ENCODE measurements around the gene SPTBN1.
A peak's percentile ranks its signal among the peaks of the same experiment; 100 is the strongest.

The SPTBN1 gene

GRCh38 chr2:54708584-54709335 is 252.6 kb downstream of the SPTBN1 start:
- H3K4me1 ChIP-seq = peaks cover 0 to 14% (median 10%) of the 10 kb centered on the region in 4 donors
- no peak overlapping the region for H3K27ac ChIP-seq
- no peak for TF ChIP-seq CTCF (IDR thresholded peaks at IDR 0.05)
- intact Hi-C loops (cut with DNase I; ENCODE audit: low total_unique reads) = loop anchor here (10.0 kb wide), 1 partner anchor 184 kb away; no protein-coding TSS in a partner anchor
- H3K27me3 ChIP-seq = no peaks in the 10 kb centered on the region
- no peaks in the 10 kb centered on the region for H3K9me3 ChIP-seq
- peak overlapping the region; percentile 47 for H3K4me3 ChIP-seq
- no peaks in the 10 kb centered on the region for H3K36me3 ChIP-seq
- peak; percentile 51 to 73 for DNase-seq

- no peak overlapping the region for H3K27ac ChIP-seq
- H3K4me1 ChIP-seq = peaks cover 0 to 14% (median 10%) of the 10 kb centered on the region in 4 donors
- H3K9me3 ChIP-seq = no peaks in the 10 kb centered on the region
- H3K4me3 ChIP-seq = peak overlapping the region; percentile 47
- TF ChIP-seq CTCF (IDR thresholded peaks at IDR 0.05) = no peak
- H3K27me3 ChIP-seq = no peaks in the 10 kb centered on the region
- peak in 1 of 2 donors; percentile 33 for DNase-seq
- intact Hi-C loops (cut with DNase I; ENCODE audit: low total_unique reads) = loop anchor here (10.0 kb wide), 1 partner anchor 185 kb away; no protein-coding TSS in a partner anchor
- H3K36me3 ChIP-seq = no peaks in the 10 kb centered on the region
These were observed 253.2 kb downstream of the SPTBN1 start for GRCh38 chr2:54709336-54709809.

- Histone ChIP-seq H3K4me1 (peaks cover 0 to 14% (median 10%) of the 10 kb centered on the region in 4 donors), H3K27me3 (no peaks in the 10 kb centered on the region), H3K36me3 (no peaks in the 10 kb centered on the region), H3K9me3 (no peaks in the 10 kb centered on the region), H3K4me3 (no peak overlapping the region), H3K27ac (no peak overlapping the region)
- TF ChIP-seq CTCF (IDR thresholded peaks at IDR 0.05) = no peak
- intact Hi-C loops (cut with DNase I; ENCODE audit: low total_unique reads) = no loop called here
- no peak for DNase-seq
These were observed 254.1 kb downstream of the SPTBN1 start for GRCh38 chr2:54710216-54710615.

- intact Hi-C loops (cut with DNase I; ENCODE audit: low total_unique reads) = no loop called here
These were observed 256.4 kb downstream of the SPTBN1 start for GRCh38 chr2:54712516-54712915.

GRCh38 chr2:54714996-54715395 is 258.9 kb downstream of the SPTBN1 start:
- Histone ChIP-seq H3K27ac (no peak overlapping the region), H3K27me3 (no peaks in the 10 kb centered on the region), H3K4me3 (no peak overlapping the region), H3K36me3 (no peaks in the 10 kb centered on the region), H3K9me3 (no peaks in the 10 kb centered on the region), H3K4me1 (no peaks in the 10 kb centered on the region)
- intact Hi-C loops (cut with DNase I; ENCODE audit: low total_unique reads) = no loop called here
- TF ChIP-seq CTCF (IDR thresholded peaks at IDR 0.05) = no peak
- DNase-seq = no peak

More at GRCh38 chr2:54712516-54712915, 256.4 kb downstream of the SPTBN1 start:
- no peak for DNase-seq
- H3K4me3 ChIP-seq = no peak overlapping the region
- H3K9me3 ChIP-seq = no peaks in the 10 kb centered on the region
- no peak overlapping the region for H3K27ac ChIP-seq
- H3K27me3 ChIP-seq = no peaks in the 10 kb centered on the region
- H3K36me3 ChIP-seq = no peaks in the 10 kb centered on the region
- H3K4me1 ChIP-seq = peaks cover 0 to 14% (median 10%) of the 10 kb centered on the region in 4 donors
- TF ChIP-seq CTCF (IDR thresholded peaks at IDR 0.05) = no peak

Data from tibial artery (tissue), 4 donors.